ENCODE measurements around the gene MOBP.
"Not testable (repeated sequence)": the region's sequence is repeated elsewhere in the genome, so short reads cannot be mapped to it uniquely, and the experiment has no call there.

Gene MOBP

DNA sequence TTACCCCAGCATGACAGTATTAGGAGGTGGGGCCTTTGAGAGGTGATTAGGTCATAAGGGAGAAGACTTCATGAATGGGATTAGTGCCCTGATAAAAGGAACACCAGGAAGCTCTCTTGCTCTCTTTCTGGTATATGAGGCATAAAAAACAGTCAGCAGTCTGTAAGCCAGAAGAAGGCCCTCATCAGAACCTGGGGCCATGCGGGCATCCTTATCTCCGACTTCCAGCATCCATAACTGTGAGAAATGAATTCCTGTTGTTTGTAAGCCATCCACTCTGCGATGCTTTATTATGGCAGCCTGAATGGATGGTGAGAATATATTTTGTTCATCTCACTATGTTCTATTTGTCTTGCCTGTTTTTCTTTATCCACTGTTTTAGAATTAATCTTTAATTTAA is 17.7 kb upstream of the MOBP start:
- no peak overlapping the region for H3K27ac ChIP-seq (ENCODE audit: low read depth, low read length)
- H3K27me3 ChIP-seq (ENCODE audit: insufficient read depth, low read length), result peaks cover 16% of the 10 kb centered on the region

DNA sequence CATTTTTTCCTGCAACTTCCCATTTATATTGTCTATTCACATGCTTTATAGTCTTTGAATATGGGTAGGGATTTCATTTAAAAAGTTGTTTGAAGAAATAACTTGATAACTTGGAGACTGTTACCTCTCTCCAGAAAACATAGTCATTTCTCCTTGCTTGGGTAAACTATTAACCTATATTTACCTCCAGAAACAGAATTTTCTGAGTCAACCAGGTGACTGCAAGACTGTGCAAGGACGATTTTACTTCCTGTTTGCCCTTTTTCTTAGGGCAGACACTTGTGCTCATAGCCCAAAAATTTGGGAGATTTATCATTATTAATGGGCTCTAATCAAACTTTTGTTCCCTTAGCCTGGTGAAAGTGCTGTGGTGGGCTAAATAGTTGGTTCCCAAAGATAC is 14.3 kb upstream of the MOBP start:
- Histone ChIP-seq H3K4me3 (ENCODE audit: low read depth, low read length) (no peak overlapping the region), H3K27ac (ENCODE audit: low read depth, low read length) (no peak overlapping the region), H3K79me2 (ENCODE audit: control insufficient read depth, insufficient read depth, low read length, unreplicated experiment) (no peaks in the 10 kb centered on the region), H3K27me3 (ENCODE audit: insufficient read depth, low read length) (peaks cover 16% of the 10 kb centered on the region), H3K36me3 (ENCODE audit: insufficient read depth, low read length) (no peaks in the 10 kb centered on the region), H3K4me1 (ENCODE audit: control insufficient read depth, insufficient read depth, low read length, unreplicated experiment) (no peaks in the 10 kb centered on the region), H2AFZ (ENCODE audit: low read length, unreplicated experiment) (no peak overlapping the region)

More for the DNA sequence above, 17.7 kb upstream of the MOBP start:
- Histone ChIP-seq H3K79me2 (ENCODE audit: control insufficient read depth, insufficient read depth, low read length, unreplicated experiment) (no peaks in the 10 kb centered on the region), H3K4me1 (ENCODE audit: control insufficient read depth, insufficient read depth, low read length, unreplicated experiment) (no peaks in the 10 kb centered on the region), H3K36me3 (ENCODE audit: insufficient read depth, low read length) (no peaks in the 10 kb centered on the region), H3K4me3 (ENCODE audit: low read depth, low read length) (no peak overlapping the region), H2AFZ (ENCODE audit: low read length, unreplicated experiment) (no peak overlapping the region)

DNA sequence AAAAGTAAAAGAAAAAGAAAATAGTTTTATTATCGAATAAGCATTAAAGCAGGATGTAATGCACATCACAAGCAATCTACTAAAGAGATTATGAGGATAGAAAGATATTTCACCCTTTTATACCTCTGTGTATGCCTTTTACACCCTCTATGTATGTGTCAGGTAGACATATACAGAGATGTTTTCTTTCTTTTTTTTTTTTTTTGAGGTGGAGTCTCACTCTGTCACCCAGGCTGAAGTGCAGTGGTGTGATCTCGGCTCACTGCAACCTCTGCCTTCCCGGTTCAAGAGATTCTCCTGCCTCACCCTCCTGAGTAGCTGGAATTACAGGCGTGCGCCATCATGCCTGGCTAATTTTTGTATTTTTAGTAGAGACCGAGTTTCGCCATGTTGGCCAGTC is 13.6 kb upstream of the MOBP start:
- not testable (repeated sequence) for H3K27ac ChIP-seq (ENCODE audit: low read depth, low read length); H3K4me3 ChIP-seq (ENCODE audit: low read depth, low read length); H2AFZ ChIP-seq (ENCODE audit: low read length, unreplicated experiment); H3K4me1 ChIP-seq (ENCODE audit: control insufficient read depth, insufficient read depth, low read length, unreplicated experiment); H3K79me2 ChIP-seq (ENCODE audit: control insufficient read depth, insufficient read depth, low read length, unreplicated experiment); H3K36me3 ChIP-seq (ENCODE audit: insufficient read depth, low read length)
- peaks cover 16% of the 10 kb centered on the region for H3K27me3 ChIP-seq (ENCODE audit: insufficient read depth, low read length)

DNA sequence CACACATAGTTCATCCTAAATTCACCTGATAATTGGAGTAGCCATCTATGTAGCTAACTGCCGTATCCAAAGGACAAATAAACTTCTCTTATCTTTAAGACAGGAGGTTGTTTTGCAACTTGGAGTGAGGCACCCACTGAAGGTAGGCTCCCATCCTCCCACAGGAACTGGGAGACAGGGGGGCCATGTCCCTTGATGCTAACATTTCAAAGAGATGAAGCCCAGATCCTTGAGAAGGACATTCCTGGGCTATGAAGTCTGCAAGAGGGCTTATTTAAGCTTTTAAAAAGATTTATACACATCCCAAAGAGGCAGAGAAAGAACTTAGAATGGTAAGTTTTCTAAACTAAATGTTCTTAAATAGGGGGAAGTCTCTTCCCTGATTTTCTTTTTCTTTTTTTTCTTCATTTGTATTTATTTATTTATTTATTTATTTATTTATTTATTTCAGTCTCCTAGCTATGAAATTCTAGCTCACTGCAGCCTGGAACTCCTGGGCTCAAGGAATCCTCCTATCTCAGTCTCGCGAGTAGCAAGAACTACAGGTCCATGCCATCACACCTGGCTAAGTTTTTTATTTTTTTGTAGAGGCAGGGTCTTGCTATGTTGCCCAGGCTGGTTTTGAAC is 12.8 kb upstream of the MOBP start:
- H3K36me3 ChIP-seq (ENCODE audit: insufficient read depth, low read length), result no peaks in the 10 kb centered on the region
- H3K27ac ChIP-seq (ENCODE audit: low read depth, low read length), result no peak overlapping the region
- peaks cover 16% of the 10 kb centered on the region for H3K27me3 ChIP-seq (ENCODE audit: insufficient read depth, low read length)
- H2AFZ ChIP-seq (ENCODE audit: low read length, unreplicated experiment), result no peak overlapping the region
- no peaks in the 10 kb centered on the region for H3K4me1 ChIP-seq (ENCODE audit: control insufficient read depth, insufficient read depth, low read length, unreplicated experiment)
- no peak overlapping the region for H3K4me3 ChIP-seq (ENCODE audit: low read depth, low read length)
- H3K79me2 ChIP-seq (ENCODE audit: control insufficient read depth, insufficient read depth, low read length, unreplicated experiment), result no peaks in the 10 kb centered on the region

DNA sequence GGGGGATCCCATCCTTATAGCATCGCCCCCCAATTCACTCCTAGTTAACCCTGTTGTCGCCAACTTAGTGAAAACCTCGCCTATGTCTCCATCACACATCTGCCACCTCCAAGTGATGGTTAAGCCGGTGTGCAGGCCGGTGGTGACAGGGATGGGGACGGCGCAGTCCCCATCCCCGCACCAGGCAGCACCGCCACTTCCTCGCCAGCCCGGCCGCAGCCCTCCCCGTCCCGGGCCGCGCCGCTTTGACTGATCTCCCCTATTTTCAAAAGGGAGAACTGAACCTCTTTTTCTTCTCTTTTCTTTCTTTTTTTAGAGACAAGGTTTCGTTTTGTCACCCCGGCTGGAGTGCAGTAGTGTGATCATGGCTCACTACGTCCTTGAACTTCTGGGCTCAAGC is 11.3 kb upstream of the MOBP start:
- Histone ChIP-seq H2AFZ (ENCODE audit: low read length, unreplicated experiment) (no peak overlapping the region), H3K36me3 (ENCODE audit: insufficient read depth, low read length) (no peaks in the 10 kb centered on the region), H3K4me3 (ENCODE audit: low read depth, low read length) (no peak overlapping the region), H3K4me1 (ENCODE audit: control insufficient read depth, insufficient read depth, low read length, unreplicated experiment) (no peaks in the 10 kb centered on the region), H3K27me3 (ENCODE audit: insufficient read depth, low read length) (peaks cover 12% of the 10 kb centered on the region), H3K27ac (ENCODE audit: low read depth, low read length) (no peak overlapping the region), H3K79me2 (ENCODE audit: control insufficient read depth, insufficient read depth, low read length, unreplicated experiment) (no peaks in the 10 kb centered on the region)

DNA sequence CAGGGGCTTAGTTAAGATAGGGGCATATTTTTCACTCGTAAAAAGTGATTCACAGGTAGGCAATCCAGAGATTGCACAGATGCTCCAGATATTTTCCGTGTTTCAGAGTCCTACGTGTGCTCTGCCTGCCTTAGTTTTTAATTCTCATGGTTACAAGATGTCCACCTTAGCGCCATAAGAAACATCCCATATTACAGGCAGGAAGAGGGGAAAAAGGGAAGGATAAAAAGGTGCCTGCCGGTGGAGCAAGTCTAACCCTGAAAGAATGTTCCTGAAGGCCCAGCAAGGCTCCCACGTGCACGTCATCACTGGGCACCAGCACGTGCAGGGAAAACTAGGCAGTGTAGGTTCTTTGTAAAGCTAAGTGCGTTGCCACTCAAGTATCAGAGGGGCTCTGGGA is 10.1 kb upstream of the MOBP start:
- Histone ChIP-seq H3K36me3 (ENCODE audit: insufficient read depth, low read length) (no peaks in the 10 kb centered on the region), H3K4me1 (ENCODE audit: control insufficient read depth, insufficient read depth, low read length, unreplicated experiment) (no peaks in the 10 kb centered on the region), H3K27me3 (ENCODE audit: insufficient read depth, low read length) (peaks cover 17% of the 10 kb centered on the region), H3K27ac (ENCODE audit: low read depth, low read length) (no peak overlapping the region), H3K79me2 (ENCODE audit: control insufficient read depth, insufficient read depth, low read length, unreplicated experiment) (no peaks in the 10 kb centered on the region), H3K4me3 (ENCODE audit: low read depth, low read length) (no peak overlapping the region), H2AFZ (ENCODE audit: low read length, unreplicated experiment) (no peak overlapping the region)

DNA sequence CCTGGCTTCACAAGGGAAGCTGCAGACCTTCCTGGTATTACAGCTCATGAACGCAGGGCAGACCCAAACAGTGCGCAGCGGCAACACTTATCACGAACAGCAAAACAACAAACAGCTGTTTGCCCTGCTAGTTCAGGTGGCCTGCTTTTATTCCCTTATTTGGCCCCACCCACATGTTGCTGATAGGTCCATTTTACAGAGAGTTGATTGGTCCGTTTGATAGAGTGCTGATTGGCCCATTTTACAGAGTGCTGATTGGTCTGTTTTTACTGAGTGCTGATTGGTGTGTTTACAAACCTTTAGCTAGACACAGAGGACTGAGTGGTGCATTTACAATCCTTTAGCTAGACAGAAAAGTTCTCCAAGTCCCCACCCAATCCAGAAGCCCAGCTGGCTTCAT is 8.9 kb upstream of the MOBP start:
- not testable (repeated sequence) for H3K36me3 ChIP-seq (ENCODE audit: insufficient read depth, low read length); H3K79me2 ChIP-seq (ENCODE audit: control insufficient read depth, insufficient read depth, low read length, unreplicated experiment); H2AFZ ChIP-seq (ENCODE audit: low read length, unreplicated experiment); H3K4me1 ChIP-seq (ENCODE audit: control insufficient read depth, insufficient read depth, low read length, unreplicated experiment); H3K27ac ChIP-seq (ENCODE audit: low read depth, low read length); H3K4me3 ChIP-seq (ENCODE audit: low read depth, low read length)
- peaks cover 19% of the 10 kb centered on the region for H3K27me3 ChIP-seq (ENCODE audit: insufficient read depth, low read length)

DNA sequence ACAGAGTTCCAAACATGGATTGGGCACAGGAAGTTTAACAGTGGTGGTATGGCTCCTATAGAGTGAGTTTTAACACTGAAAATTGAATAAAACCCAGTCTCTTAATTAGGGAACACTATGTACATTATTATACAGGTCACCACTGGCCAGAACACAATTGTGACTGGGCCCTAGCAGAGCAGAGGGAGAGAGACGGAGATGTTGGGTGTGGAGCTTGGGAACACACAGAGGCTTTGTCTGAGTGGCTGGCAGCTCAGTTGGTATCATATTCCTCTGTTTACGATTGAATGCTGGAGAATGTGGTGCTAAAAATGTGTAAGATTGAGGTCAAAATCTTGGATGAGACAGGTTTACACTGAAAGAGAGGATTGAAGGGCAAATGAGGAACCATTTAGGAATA is 6.8 kb upstream of the MOBP start:
- Histone ChIP-seq H3K79me2 (ENCODE audit: control insufficient read depth, insufficient read depth, low read length, unreplicated experiment) (no peaks in the 10 kb centered on the region), H3K27ac (ENCODE audit: low read depth, low read length) (no peak overlapping the region), H3K4me3 (ENCODE audit: low read depth, low read length) (no peak overlapping the region), H3K36me3 (ENCODE audit: insufficient read depth, low read length) (no peaks in the 10 kb centered on the region), H3K27me3 (ENCODE audit: insufficient read depth, low read length) (peaks cover 20% of the 10 kb centered on the region), H3K4me1 (ENCODE audit: control insufficient read depth, insufficient read depth, low read length, unreplicated experiment) (no peaks in the 10 kb centered on the region), H2AFZ (ENCODE audit: low read length, unreplicated experiment) (no peak overlapping the region)

DNA sequence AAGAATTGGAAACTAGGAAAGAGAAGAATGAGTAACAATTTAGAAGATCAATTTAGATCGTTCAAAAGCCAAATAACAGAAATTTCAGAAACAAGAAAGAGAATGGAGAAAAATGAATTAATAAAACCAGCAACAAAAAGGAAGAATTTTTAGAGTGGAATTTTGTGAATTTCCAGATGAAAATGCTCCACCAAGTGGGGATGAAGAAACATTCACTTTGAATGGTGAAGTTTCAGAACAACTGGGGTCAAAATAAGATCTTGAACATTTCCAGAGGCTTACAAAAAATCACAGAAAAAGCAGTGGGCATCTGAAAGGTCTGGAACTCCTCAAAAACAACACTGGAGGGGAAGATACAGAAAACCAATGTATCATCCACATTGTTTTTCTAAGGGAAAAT is 4.2 kb upstream of the MOBP start:
- Histone ChIP-seq H3K27me3 (ENCODE audit: insufficient read depth, low read length) (peaks cover 25% of the 10 kb centered on the region), H3K4me1 (ENCODE audit: control insufficient read depth, insufficient read depth, low read length, unreplicated experiment) (no peaks in the 10 kb centered on the region), H3K27ac (ENCODE audit: low read depth, low read length) (no peak overlapping the region), H2AFZ (ENCODE audit: low read length, unreplicated experiment) (no peak overlapping the region), H3K79me2 (ENCODE audit: control insufficient read depth, insufficient read depth, low read length, unreplicated experiment) (no peaks in the 10 kb centered on the region), H3K36me3 (ENCODE audit: insufficient read depth, low read length) (no peaks in the 10 kb centered on the region), H3K4me3 (ENCODE audit: low read depth, low read length) (no peak overlapping the region)

DNA sequence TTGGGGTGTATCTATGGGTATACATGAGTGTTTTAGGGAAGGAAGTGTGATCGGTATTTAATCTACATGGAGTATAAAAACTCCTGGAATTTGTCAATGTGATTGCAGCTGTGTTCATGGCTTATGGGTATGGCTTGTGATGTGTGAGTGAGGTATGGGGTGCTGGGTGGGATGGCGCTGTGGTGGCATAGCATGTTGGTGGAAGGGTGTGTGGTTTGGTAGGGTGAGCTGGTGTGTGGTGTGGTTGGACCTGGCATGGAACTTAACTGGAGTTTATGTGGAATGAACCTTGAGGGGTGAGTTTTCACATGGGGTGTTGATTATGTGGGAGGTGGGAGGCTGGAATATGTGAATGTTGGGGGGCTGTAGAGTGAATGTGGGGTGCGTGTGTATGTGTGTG is 492 bp upstream of the MOBP start:
- peaks cover 40% of the 10 kb centered on the region for H3K27me3 ChIP-seq (ENCODE audit: insufficient read depth, low read length)
- H3K4me1 ChIP-seq (ENCODE audit: control insufficient read depth, insufficient read depth, low read length, unreplicated experiment), result no peaks in the 10 kb centered on the region
- H2AFZ ChIP-seq (ENCODE audit: low read length, unreplicated experiment), result no peak overlapping the region
- H3K4me3 ChIP-seq (ENCODE audit: low read depth, low read length), result no peak overlapping the region
- H3K36me3 ChIP-seq (ENCODE audit: insufficient read depth, low read length), result no peaks in the 10 kb centered on the region
- H3K79me2 ChIP-seq (ENCODE audit: control insufficient read depth, insufficient read depth, low read length, unreplicated experiment), result no peaks in the 10 kb centered on the region
- no peak overlapping the region for H3K27ac ChIP-seq (ENCODE audit: low read depth, low read length)

DNA sequence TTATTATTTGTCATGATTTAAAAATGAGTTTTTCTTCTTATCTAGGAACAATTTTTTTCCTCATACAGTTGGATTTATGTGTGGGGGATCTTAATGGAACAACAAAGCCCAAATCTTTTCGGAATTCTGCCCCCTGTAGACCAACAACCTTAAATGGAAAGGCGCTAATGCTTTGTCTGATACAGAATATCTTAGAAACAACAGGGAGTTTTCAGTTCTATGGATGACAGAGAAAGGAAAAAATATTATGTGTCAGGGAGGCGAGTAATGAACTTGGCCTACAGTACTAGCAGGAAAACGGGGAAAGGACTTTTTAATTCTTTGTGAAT is 592 bp downstream of the MOBP start:
- H3K4me3 ChIP-seq (ENCODE audit: low read depth, low read length), result no peak overlapping the region
- H2AFZ ChIP-seq (ENCODE audit: low read length, unreplicated experiment), result no peak overlapping the region
- H3K36me3 ChIP-seq (ENCODE audit: insufficient read depth, low read length), result no peaks in the 10 kb centered on the region
- H3K79me2 ChIP-seq (ENCODE audit: control insufficient read depth, insufficient read depth, low read length, unreplicated experiment), result no peaks in the 10 kb centered on the region
- peaks cover 30% of the 10 kb centered on the region for H3K27me3 ChIP-seq (ENCODE audit: insufficient read depth, low read length)
- H3K4me1 ChIP-seq (ENCODE audit: control insufficient read depth, insufficient read depth, low read length, unreplicated experiment), result no peaks in the 10 kb centered on the region
- no peak overlapping the region for H3K27ac ChIP-seq (ENCODE audit: low read depth, low read length)
